GM12801 (cell line): ENCODE results near the gene OXGR1.

Experiments
- CTCF ChIP-seq: IDR thresholded peaks from one replicate; pipeline ENCODE4 v1.5.1; 2011; ENCODE audit warnings: control low read depth; ENCODE audit not compliant: insufficient read length; ENCODE audit errors: extremely low read depth

OXGR1 gene

GRCh38 chr13:96952595-96952994 lies 41.7 kb downstream of the OXGR1 start:
- no peak for TF ChIP-seq CTCF

GRCh38 chr13:96948127-96948526 lies 46.1 kb downstream of the OXGR1 start:
- no peak for TF ChIP-seq CTCF

GRCh38 chr13:96947343-96947910 lies 46.8 kb downstream of the OXGR1 start:
- no peak for TF ChIP-seq CTCF

- no peak for TF ChIP-seq CTCF
These were observed 47.5 kb downstream of the OXGR1 start for GRCh38 chr13:96946709-96947311.

GRCh38 chr13:96940961-96941360 lies 53.3 kb downstream of the OXGR1 start:
- TF ChIP-seq CTCF, result no peak

- TF ChIP-seq CTCF, result no peak
These were observed 58.4 kb downstream of the OXGR1 start for GRCh38 chr13:96935901-96936300.
